GM21619 (cell line): Measurements from ENCODE around the gene HAUS6.
A peak's percentile ranks its signal among the peaks of the same experiment; 100 is the strongest.
"Not testable (repeated sequence)": the region's sequence is repeated elsewhere in the genome, so short reads cannot be mapped to it uniquely, and the experiment has no call there.

Experiments used
- ATAC-seq: cut with Tn5 transposase; IDR thresholded peaks from one replicate; pipeline ENCODE4 v1.9.1; 2021; ENCODE audit not compliant: unreplicated experiment

The HAUS6 gene

GRCh38 chr9:19116107-19116790 is 13.5 kb upstream of the HAUS6 start:
- no peak for ATAC-seq

GRCh38 chr9:19114680-19115270 is 12.1 kb upstream of the HAUS6 start:
- no peak for ATAC-seq

GRCh38 chr9:19113964-19114679 is 11.4 kb upstream of the HAUS6 start:
- ATAC-seq: no peak

- not testable (repeated sequence) for ATAC-seq
These were observed 10.4 kb upstream of the HAUS6 start for GRCh38 chr9:19113064-19113611.

- ATAC-seq: no peak
These were observed 5.3 kb upstream of the HAUS6 start for GRCh38 chr9:19108038-19108437.

GRCh38 chr9:19104515-19105282 is 2.0 kb upstream of the HAUS6 start:
- ATAC-seq: no peak

GRCh38 chr9:19102181-19102630 is 498 bp downstream of the HAUS6 start:
- peak; percentile 27 for ATAC-seq

GRCh38 chr9:19101203-19101602 is 1.5 kb downstream of the HAUS6 start:
- ATAC-seq: no peak

- not testable (repeated sequence) for ATAC-seq
These were observed 5.3 kb downstream of the HAUS6 start for GRCh38 chr9:19097431-19097830.

GRCh38 chr9:19087106-19088000 is 15.4 kb downstream of the HAUS6 start:
- ATAC-seq: no peak

GRCh38 chr9:19085295-19085694 is 17.4 kb downstream of the HAUS6 start:
- ATAC-seq: no peak

GRCh38 chr9:19074836-19075235 is 27.9 kb downstream of the HAUS6 start:
- no peak for ATAC-seq

GRCh38 chr9:19074229-19074628 is 28.5 kb downstream of the HAUS6 start:
- ATAC-seq: no peak

GRCh38 chr9:19057033-19057432 is 45.7 kb downstream of the HAUS6 start:
- ATAC-seq: no peak

GRCh38 chr9:19050637-19051591 is 51.8 kb downstream of the HAUS6 start:
- no peak for ATAC-seq

- ATAC-seq: no peak
These were observed 52.6 kb downstream of the HAUS6 start for GRCh38 chr9:19049917-19050636.

- peak; percentile 89 for ATAC-seq
These were observed 53.5 kb downstream of the HAUS6 start, which contains the start of gene RRAGA for GRCh38 chr9:19048966-19049916. Gene RRAGA (plus strand): TSS chr9:19049427. CDS start chr9:19049660, 233 bp downstream.
